GM19463 (cell line): ENCODE data around the gene SLC17A2.

Experiments
- ATAC-seq: cut with Tn5 transposase; IDR thresholded peaks from one replicate; pipeline ENCODE4 v1.9.1; 2021; ENCODE audit warnings: mild to moderate bottlenecking, moderate library complexity; ENCODE audit not compliant: unreplicated experiment

SLC17A2 gene

GRCh38 chr6:25930532-25931410, at the start of gene SLC17A2:
Gene SLC17A2, minus strand, starts transcription at chr6:25930691. Its CDS starts 4,895 bp downstream, at chr6:25925796.
- no peak for ATAC-seq

GRCh38 chr6:25975923-25976560, 45.6 kb upstream of the SLC17A2 start:
- no peak for ATAC-seq

DNA sequence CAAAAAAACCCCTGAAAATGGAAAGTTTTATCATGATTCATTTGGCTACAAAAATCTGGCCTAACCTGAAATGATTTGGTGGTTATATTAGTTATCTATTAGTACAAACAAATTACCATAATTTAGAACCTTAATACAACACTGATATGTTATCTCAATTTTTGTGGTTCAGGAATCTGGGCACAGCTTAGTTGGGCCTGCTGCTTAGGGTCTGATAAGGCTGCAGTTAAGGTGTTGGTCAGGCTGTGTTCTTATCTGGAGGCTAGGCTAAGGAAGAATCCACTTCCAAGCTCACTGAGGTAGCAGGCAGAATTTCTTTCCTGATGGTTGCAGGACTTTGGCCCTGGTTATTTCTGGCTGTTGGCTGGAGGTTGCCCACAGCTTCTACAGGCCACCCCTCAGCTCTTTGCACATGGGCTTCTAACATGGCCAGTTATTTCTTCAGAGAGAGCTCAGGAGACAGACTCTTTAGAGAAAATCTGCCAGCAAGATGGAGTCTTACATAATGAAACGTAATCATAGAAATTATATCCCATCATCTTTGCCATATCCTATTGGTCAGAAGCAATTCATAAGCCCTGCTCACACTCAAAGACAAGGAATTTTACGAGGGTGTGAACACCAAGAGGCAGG, 43.5 kb upstream of the SLC17A2 start:
- ATAC-seq = no peak

- no peak for ATAC-seq
Measured at GRCh38 chr6:25972902-25973301, 42.4 kb upstream of the SLC17A2 start.

DNA sequence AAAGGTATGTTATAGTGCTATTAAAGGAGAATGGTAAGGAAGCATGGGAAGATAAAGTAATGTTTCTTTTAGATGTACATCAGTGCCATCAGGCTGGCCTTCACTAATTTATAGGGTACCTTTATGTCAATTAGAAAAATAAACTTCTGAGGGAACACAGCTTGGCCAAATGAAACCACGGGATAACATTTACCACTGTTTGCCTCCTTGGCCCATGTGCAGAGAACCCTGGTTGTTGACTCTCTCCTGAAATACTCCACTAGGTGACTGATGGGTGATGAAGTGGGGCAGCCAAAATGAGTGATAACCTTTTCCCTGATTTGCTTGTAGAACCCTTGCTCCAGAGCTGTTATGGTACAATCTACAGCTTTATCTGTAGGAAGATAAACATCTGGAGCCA, 41.6 kb upstream of the SLC17A2 start:
- no peak for ATAC-seq

GRCh38 chr6:25971187-25971821, 40.8 kb upstream of the SLC17A2 start:
- ATAC-seq = no peak

- no peak for ATAC-seq
Measured at GRCh38 chr6:25968769-25969168, 38.3 kb upstream of the SLC17A2 start.

DNA sequence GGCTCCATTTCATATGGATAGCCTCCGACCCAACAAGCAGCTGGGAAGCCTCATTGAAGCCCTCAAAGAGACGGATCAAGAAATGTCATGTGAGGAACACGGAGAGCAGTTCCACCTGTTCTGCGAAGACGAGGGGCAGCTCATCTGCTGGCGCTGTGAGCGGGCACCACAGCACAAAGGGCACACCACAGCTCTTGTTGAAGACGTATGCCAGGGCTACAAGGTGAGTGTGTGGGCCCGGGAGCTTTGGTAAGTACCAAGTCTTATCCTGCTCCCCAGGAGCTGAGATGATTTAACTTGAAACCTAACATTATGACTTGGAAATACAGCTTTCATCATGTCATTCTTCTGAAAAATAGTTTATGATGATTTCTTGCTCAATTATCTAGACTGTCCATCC, 36.2 kb upstream of the SLC17A2 start:
- no peak for ATAC-seq

DNA sequence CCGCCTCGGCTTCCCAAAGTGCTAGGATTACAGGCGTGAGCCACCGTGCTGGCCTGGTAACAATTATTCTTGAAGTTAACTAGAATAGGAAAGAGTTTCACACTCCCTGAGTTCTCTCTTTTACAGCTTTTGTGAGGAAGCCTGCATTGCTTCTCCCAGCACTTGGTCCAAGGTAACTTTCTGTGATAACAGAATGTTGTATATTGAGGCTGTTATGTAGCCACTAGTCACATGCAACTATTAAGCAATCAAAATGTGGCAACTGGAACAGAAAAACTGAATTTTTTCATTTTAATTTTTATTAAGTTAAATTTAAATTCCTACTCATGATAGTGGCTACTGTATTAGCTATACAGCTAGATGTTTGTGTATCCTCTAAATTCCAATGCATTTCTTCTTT, 34.6 kb upstream of the SLC17A2 start:
- no peak for ATAC-seq

DNA sequence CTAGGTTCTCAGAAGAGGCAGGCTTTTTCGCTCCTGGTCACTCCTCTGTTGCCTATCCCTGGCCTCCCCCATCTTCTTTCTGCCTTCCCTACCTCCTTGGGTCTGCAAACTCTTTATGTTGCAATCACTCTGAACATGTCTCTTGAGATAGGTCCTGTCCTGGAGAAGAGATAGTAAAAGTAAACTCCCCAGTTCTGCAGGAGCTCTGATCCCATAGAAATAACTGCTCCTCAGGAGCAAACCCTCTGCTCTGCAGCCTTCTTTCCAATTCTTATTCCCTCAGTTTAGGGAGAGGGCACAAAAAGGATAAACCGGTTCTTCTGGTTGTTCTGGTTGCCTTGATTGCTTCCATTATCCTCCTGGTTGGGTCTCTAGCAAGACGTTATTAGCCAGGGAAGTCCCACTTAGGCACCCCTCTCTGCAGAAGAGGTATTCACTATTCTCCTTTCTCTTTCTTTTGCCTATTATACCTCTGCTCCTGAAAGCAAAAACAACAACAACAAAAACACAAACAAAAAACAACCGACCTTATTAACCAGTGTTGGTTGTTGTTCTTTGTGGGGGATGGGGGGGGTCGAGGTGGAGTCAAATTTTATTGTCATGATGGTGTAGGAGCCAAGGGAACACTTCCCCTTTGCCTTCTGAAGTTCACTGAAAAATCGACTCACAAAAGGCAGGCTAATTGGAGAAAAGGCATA, 33.1 kb upstream of the SLC17A2 start:
- ATAC-seq = no peak

- peak; percentile 75 for ATAC-seq
Measured at GRCh38 chr6:25962149-25963127, 31.9 kb upstream of the SLC17A2 start, which contains the start of gene TRIM38. Gene TRIM38, plus strand, starts transcription at chr6:25962802. Its CDS starts 3,721 bp downstream, at chr6:25966523.

GRCh38 chr6:25961619-25962148, 31.2 kb upstream of the SLC17A2 start:
- ATAC-seq = no peak

GRCh38 chr6:25960734-25961133, 30.2 kb upstream of the SLC17A2 start:
- no peak for ATAC-seq

DNA sequence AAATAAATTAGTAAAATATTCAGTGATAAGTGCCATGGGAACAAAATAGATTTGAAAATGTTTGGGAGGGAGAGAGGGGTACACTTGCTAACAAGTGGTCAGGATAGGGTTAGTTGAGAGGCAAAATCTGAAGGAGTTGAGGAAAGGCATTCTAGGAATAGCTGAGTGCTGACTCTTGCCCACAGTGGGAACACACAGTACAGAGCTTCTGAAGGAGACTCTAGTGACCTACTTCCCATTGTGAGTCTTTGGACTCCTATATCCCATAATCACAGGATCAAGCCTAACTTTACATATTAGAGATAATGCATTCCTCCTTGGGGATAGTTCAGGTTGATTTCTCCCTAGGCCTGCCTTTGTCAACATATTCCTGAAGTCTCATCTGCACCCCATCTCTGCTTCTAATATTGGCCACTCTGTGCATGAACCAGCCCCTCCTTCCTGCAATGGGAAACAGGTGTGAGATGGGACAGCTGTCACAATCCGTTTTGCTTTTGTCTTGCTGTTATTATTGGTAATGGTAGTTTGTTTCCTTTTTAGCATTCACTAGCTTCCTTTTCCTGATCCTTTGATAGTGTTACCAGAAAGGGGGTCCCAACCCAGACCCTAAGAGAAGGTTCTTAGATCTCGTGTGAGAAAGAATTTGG, 29.5 kb upstream of the SLC17A2 start:
- ATAC-seq = no peak

GRCh38 chr6:25958700-25959162, 28.2 kb upstream of the SLC17A2 start:
- no peak for ATAC-seq

GRCh38 chr6:25956226-25956625, 25.7 kb upstream of the SLC17A2 start:
- no peak for ATAC-seq

DNA sequence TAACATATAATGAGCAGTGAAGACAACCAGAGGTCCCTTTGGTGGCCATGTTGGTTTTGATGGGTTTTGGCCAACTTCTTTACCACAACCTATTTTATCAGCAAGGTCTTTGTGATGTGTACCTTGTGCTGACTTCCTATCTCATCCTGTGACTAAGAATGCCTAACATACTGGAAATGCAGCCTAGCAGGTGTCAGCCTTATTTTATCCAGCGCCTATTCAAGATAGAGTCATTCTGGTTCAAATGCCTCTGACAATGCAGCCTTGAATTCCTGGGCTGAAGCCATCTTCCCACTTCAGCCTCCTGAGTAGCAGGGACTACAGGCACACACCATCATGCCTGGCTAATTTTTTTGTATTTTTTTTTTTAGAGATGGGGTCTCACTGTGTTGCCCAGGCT, 24.3 kb upstream of the SLC17A2 start:
- ATAC-seq = no peak

DNA sequence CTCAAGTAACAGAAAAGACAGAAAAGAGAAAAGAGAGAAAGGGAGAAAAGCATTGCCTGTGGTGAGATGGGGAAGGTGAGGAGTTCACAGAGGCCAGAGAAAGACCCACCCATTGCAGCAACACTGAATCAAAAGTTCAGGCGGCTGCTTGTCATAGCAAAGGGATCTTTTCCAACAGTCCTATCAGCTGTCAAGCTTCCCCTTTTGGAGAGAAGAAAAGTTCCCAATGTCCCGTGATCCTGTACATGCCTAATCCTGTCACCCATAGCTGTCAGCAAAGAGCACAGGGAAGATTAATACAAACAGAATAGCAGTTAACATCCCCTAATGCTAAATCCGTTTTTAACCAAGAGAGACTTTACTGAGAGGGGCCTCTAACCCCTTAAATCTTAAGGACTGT, 23.2 kb upstream of the SLC17A2 start:
- ATAC-seq = no peak

GRCh38 chr6:25952535-25952934, 22.0 kb upstream of the SLC17A2 start:
- no peak for ATAC-seq
